ENCODE results near the gene SCML2.

The SCML2 gene

DNA sequence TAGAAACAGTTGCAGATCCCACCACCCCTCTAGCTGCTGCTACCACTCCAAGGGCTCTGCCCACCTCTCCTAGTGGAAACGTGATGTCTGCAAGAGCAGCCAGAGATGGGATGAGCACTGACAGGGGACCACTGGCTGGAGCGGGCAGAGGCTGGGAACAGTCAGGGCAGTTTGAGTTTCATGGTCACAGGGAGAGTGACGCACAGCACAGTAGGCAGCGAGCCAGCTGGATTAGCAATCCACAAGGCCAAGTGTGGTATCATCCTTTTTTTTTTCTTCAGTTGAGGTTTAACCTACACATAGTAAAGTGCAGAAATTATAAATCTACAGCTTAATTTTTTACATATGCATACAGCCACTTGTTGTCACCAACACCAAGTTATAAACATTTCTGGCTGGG lies 6.4 kb upstream of the SCML2 start:
- DNase-seq (ENCODE audit: insufficient read length, low spot score) (no peak), FAIRE-seq (no peak)
- TF ChIP-seq PAX5 (IDR thresholded peaks at IDR 0.05; ENCODE audit: insufficient read depth, low read length, severe bottlenecking), result no peak
- TF ChIP-seq SPI1 (IDR thresholded peaks at IDR 0.05; ENCODE audit: low read depth, low read length), result no peak
- TF ChIP-seq POLR2AphosphoS5 (IDR thresholded peaks at IDR 0.05; ENCODE audit: low read depth, low read length), result no peak
- TF ChIP-seq POU2F2 (IDR thresholded peaks at IDR 0.05; ENCODE audit: low read depth, low read length), result no peak
- no peak for TF ChIP-seq POLR2A (IDR thresholded peaks at IDR 0.05; ENCODE audit: low read depth, low read length)
- no peak for TF ChIP-seq TAF1 (IDR thresholded peaks at IDR 0.05; ENCODE audit: low read depth, low read length)

- DNase-seq (ENCODE audit: insufficient read length, low spot score) (no peak), FAIRE-seq (peak; percentile 5)
- TF ChIP-seq PAX5 (IDR thresholded peaks at IDR 0.05; ENCODE audit: insufficient read depth, low read length, severe bottlenecking), result no peak
- TF ChIP-seq SPI1 (IDR thresholded peaks at IDR 0.05; ENCODE audit: low read depth, low read length), result no peak
Measured at GRCh38 chrX:18353931-18354368, 538 bp downstream of the SCML2 start.

- no peak for DNase-seq (ENCODE audit: insufficient read length, low spot score)
- no peak for TF ChIP-seq POLR2A (IDR thresholded peaks at IDR 0.05; ENCODE audit: low read depth, low read length)
- no peak for TF ChIP-seq PAX5 (IDR thresholded peaks at IDR 0.05; ENCODE audit: insufficient read depth, low read length, severe bottlenecking)
- no peak for TF ChIP-seq POU2F2 (IDR thresholded peaks at IDR 0.05; ENCODE audit: low read depth, low read length)
- no peak for TF ChIP-seq POLR2AphosphoS5 (IDR thresholded peaks at IDR 0.05; ENCODE audit: low read depth, low read length)
- no peak for TF ChIP-seq TAF1 (IDR thresholded peaks at IDR 0.05; ENCODE audit: low read depth, low read length)
- no peak for TF ChIP-seq SPI1 (IDR thresholded peaks at IDR 0.05; ENCODE audit: low read depth, low read length)
- FAIRE-seq, result no peak
Measured at GRCh38 chrX:18351784-18352183, 2.7 kb downstream of the SCML2 start.

GRCh38 chrX:18348047-18348446 lies 6.4 kb downstream of the SCML2 start:
- TF ChIP-seq TAF1 (IDR thresholded peaks at IDR 0.05; ENCODE audit: low read depth, low read length) (no peak), SPI1 (IDR thresholded peaks at IDR 0.05; ENCODE audit: low read depth, low read length) (no peak), PAX5 (IDR thresholded peaks at IDR 0.05; ENCODE audit: insufficient read depth, low read length, severe bottlenecking) (no peak), POLR2A (IDR thresholded peaks at IDR 0.05; ENCODE audit: low read depth, low read length) (no peak), POLR2AphosphoS5 (IDR thresholded peaks at IDR 0.05; ENCODE audit: low read depth, low read length) (no peak), POU2F2 (IDR thresholded peaks at IDR 0.05; ENCODE audit: low read depth, low read length) (no peak)
- DNase-seq (ENCODE audit: insufficient read length, low spot score) (no peak), FAIRE-seq (no peak)

DNA sequence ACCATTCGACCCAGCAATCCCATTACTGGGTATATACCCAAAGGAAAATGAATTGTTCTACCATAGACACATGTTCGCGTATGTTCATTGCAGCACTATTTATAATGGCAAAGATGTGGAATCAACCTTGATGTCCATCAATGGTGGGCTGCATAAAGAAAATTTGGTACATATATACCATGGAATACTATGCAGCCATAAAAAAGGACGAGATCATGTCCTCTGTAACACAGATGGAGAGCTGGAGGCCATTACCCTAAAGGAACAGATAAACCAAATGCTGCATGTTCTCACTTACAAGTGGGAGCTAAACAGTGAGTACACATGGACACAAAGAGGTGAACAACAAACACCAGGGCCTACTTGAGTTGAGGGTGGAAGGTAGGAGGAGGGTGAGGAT lies 45.1 kb downstream of the SCML2 start:
- DNase-seq (ENCODE audit: insufficient read length, low spot score), result no peak
- FAIRE-seq, result no peak
- TF ChIP-seq SPI1 (IDR thresholded peaks at IDR 0.05; ENCODE audit: low read depth, low read length) (no peak), POU2F2 (IDR thresholded peaks at IDR 0.05; ENCODE audit: low read depth, low read length) (no peak), POLR2AphosphoS5 (IDR thresholded peaks at IDR 0.05; ENCODE audit: low read depth, low read length) (no peak), POLR2A (IDR thresholded peaks at IDR 0.05; ENCODE audit: low read depth, low read length) (no peak), TAF1 (IDR thresholded peaks at IDR 0.05; ENCODE audit: low read depth, low read length) (no peak)

DNA sequence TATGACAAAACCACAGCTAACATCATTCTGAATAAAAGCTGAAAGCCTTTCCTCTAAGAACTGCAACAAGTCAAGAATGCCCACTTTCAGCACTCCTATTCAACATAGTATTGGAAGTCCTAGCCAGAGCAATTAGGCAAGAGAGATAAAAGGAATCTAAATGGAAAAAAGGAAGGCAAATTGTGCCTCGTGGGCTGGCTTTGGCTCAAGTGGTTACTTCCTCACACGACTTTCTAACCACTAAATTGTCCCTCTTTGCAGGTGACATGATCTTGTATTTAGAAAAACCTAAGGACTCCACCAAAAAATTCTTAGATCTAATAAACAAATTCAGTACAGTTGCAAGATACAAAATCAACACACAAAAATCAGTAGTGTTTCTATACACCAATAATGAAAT lies 57.2 kb downstream of the SCML2 start:
- no peak for DNase-seq (ENCODE audit: insufficient read length, low spot score)
- TF ChIP-seq TAF1 (IDR thresholded peaks at IDR 0.05; ENCODE audit: low read depth, low read length), result no peak
- TF ChIP-seq POLR2A (IDR thresholded peaks at IDR 0.05; ENCODE audit: low read depth, low read length), result no peak
- no peak for TF ChIP-seq PAX5 (IDR thresholded peaks at IDR 0.05; ENCODE audit: insufficient read depth, low read length, severe bottlenecking)
- TF ChIP-seq POLR2AphosphoS5 (IDR thresholded peaks at IDR 0.05; ENCODE audit: low read depth, low read length), result no peak
- no peak for TF ChIP-seq SPI1 (IDR thresholded peaks at IDR 0.05; ENCODE audit: low read depth, low read length)
- no peak for TF ChIP-seq POU2F2 (IDR thresholded peaks at IDR 0.05; ENCODE audit: low read depth, low read length)
- FAIRE-seq, result no peak

- FAIRE-seq (no peak), DNase-seq (ENCODE audit: insufficient read length, low spot score) (no peak)
- no peak for TF ChIP-seq SPI1 (IDR thresholded peaks at IDR 0.05; ENCODE audit: low read depth, low read length)
- no peak for TF ChIP-seq PAX5 (IDR thresholded peaks at IDR 0.05; ENCODE audit: insufficient read depth, low read length, severe bottlenecking)
- TF ChIP-seq POLR2A (IDR thresholded peaks at IDR 0.05; ENCODE audit: low read depth, low read length), result no peak
- no peak for TF ChIP-seq TAF1 (IDR thresholded peaks at IDR 0.05; ENCODE audit: low read depth, low read length)
- TF ChIP-seq POU2F2 (IDR thresholded peaks at IDR 0.05; ENCODE audit: low read depth, low read length), result no peak
- TF ChIP-seq POLR2AphosphoS5 (IDR thresholded peaks at IDR 0.05; ENCODE audit: low read depth, low read length), result no peak
Measured at GRCh38 chrX:18294893-18295292, 59.6 kb downstream of the SCML2 start.

- FAIRE-seq, result no peak
- DNase-seq (ENCODE audit: insufficient read length, low spot score), result no peak
- TF ChIP-seq TAF1 (IDR thresholded peaks at IDR 0.05; ENCODE audit: low read depth, low read length), result no peak
Measured at GRCh38 chrX:18291006-18291545, 63.4 kb downstream of the SCML2 start.

DNA sequence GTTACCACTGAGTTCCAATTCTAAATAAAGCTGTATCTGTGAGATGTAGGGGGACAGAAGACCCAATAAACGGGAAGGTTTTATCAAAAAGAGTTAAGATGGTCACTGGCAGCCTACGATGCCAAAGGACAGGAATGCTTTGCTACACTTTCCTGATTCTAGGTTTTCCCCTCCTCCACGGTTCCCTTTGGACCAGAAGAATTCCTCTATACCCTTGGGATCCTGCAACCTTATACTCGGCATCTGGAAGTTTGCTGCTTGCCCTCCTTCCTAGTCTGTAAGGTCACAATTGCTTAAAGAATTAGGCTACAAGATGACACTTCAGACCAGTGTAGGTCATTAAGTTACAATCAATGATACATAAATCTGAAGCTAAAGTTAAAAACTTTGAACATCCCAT lies 64.3 kb downstream of the SCML2 start:
- DNase-seq (ENCODE audit: insufficient read length, low spot score) (no peak), FAIRE-seq (no peak)
- no peak for TF ChIP-seq POLR2A (IDR thresholded peaks at IDR 0.05; ENCODE audit: low read depth, low read length)
- no peak for TF ChIP-seq POLR2AphosphoS5 (IDR thresholded peaks at IDR 0.05; ENCODE audit: low read depth, low read length)
- TF ChIP-seq PAX5 (IDR thresholded peaks at IDR 0.05; ENCODE audit: insufficient read depth, low read length, severe bottlenecking), result no peak
- no peak for TF ChIP-seq POU2F2 (IDR thresholded peaks at IDR 0.05; ENCODE audit: low read depth, low read length)
- no peak for TF ChIP-seq TAF1 (IDR thresholded peaks at IDR 0.05; ENCODE audit: low read depth, low read length)
- TF ChIP-seq SPI1 (IDR thresholded peaks at IDR 0.05; ENCODE audit: low read depth, low read length), result no peak

DNA sequence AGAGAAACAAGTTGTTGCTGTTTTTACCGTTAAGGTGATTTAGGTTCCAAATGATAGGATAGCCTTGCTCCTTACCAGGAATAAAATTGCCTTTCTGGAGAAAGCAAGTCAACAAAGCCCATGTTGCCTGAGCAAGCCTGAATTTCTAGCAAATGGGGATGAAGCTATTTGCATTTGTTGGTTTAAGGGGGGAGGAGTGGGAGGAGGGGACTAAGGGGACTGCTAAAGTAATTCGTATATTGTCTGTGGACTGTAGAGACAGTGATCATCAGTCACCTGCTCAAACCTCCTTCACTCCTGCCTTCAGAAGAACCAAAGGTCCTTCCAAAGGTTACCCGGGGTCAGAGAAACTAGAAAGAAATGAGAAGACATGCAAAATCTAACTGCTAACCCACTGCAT lies 65.8 kb downstream of the SCML2 start:
- FAIRE-seq, result no peak
- no peak for TF ChIP-seq PAX5 (IDR thresholded peaks at IDR 0.05; ENCODE audit: insufficient read depth, low read length, severe bottlenecking)
- TF ChIP-seq POLR2AphosphoS5 (IDR thresholded peaks at IDR 0.05; ENCODE audit: low read depth, low read length), result no peak
- TF ChIP-seq POU2F2 (IDR thresholded peaks at IDR 0.05; ENCODE audit: low read depth, low read length), result no peak
- no peak for TF ChIP-seq POLR2A (IDR thresholded peaks at IDR 0.05; ENCODE audit: low read depth, low read length)
- no peak for TF ChIP-seq SPI1 (IDR thresholded peaks at IDR 0.05; ENCODE audit: low read depth, low read length)
- no peak for TF ChIP-seq TAF1 (IDR thresholded peaks at IDR 0.05; ENCODE audit: low read depth, low read length)
- no peak for DNase-seq (ENCODE audit: insufficient read length, low spot score)

All from GM12891 (cell line).